Caco-2 (cell line): ENCODE data around the gene SENP1. TPM values are rescaled to one million over a fixed set of nuclear protein-coding genes. Genes with fewer than 3 reads are reported as not detected.
A peak's percentile ranks its signal among the peaks of the same experiment; 100 is the strongest.

Experiments
- BruUV-seq: library from RNA; stranded (reverse); fragments of 400-500 nt; replicated peaks from 2 replicates; lab custom pipeline; 2021; lab: Mats Ljungman, UMichigan
- CTCF ChIA-PET: fragments of 300-600 bp; sonication (Branson Sonifier 250); formaldehyde crosslinking; loops from one replicate; lab custom pipeline; 2022; ENCODE audit warnings: antibody characterized with exemption; lab: Charles Lee
- POLR2A ChIA-PET: fragments of 300-600 bp; sonication (Branson Sonifier 250); formaldehyde crosslinking; loops from one replicate; lab custom pipeline; 2022; ENCODE audit warnings: antibody characterized with exemption; lab: Charles Lee
- DNase-seq, 2 experiments: peaks; one replicate each; pipeline versions ENCODE4 v3.0.0 to v3.0.0-alpha.2; 2020 to 2022
- H3K27me3 ChIP-seq: replicated peaks from 2 replicates; pipeline ENCODE4 v1.6.0; 2011; ENCODE audit warnings: low read length; ENCODE audit not compliant: control insufficient read depth, insufficient read depth
- H3K36me3 ChIP-seq: 2 replicates; pipeline ENCODE4 v1.5.1; 2011; ENCODE audit warnings: low read length; ENCODE audit not compliant: control insufficient read depth, insufficient read depth
- H3K4me1 ChIP-seq: fragments of 250-450 bp; sonication (Bioruptor Pico); 2 replicates; pipeline ENCODE4 v1.5.1; 2020; ENCODE audit warnings: mild to moderate bottlenecking
- H3K4me3 ChIP-seq: 2 replicates; pipeline ENCODE4 v1.5.1; 2011; ENCODE audit warnings: low read depth, mild to moderate bottlenecking, control low read depth, low read length
- H3K9me3 ChIP-seq: fragments of 250-450 bp; sonication (Bioruptor Pico); 2 replicates; pipeline ENCODE4 v1.5.1; 2020; ENCODE audit warnings: mild to moderate bottlenecking, moderate library complexity
- H3K27ac Mint-ChIP-seq: one replicate; pipeline ENCODE4 v1.8.0; 2022; ENCODE audit warnings: mixed read lengths; ENCODE audit not compliant: unreplicated experiment
- H3K27me3 Mint-ChIP-seq: one replicate; pipeline ENCODE4 v1.8.0; 2022; ENCODE audit warnings: mixed read lengths; ENCODE audit not compliant: insufficient read depth, unreplicated experiment
- H3K36me3 Mint-ChIP-seq: one replicate; pipeline ENCODE4 v1.8.0; 2022; ENCODE audit warnings: mild to moderate bottlenecking, mixed read lengths; ENCODE audit not compliant: insufficient read depth, unreplicated experiment
- H3K4me1 Mint-ChIP-seq: one replicate; pipeline ENCODE4 v1.8.0; 2022; ENCODE audit warnings: low read depth, mixed read lengths; ENCODE audit not compliant: unreplicated experiment
- H3K4me3 Mint-ChIP-seq: one replicate; pipeline ENCODE4 v1.8.0; 2022; ENCODE audit warnings: mild to moderate bottlenecking, moderate library complexity, mixed read lengths; ENCODE audit not compliant: unreplicated experiment
- H3K9me3 Mint-ChIP-seq: one replicate; pipeline ENCODE4 v1.8.0; 2022; ENCODE audit warnings: mixed read lengths; ENCODE audit not compliant: unreplicated experiment
- CTCF ChIP-seq, 2 experiments: fragments of 200-600 bp in 1 of 2; IDR thresholded peaks; 1 replicate in 1 of 2; 2 replicates in 1 of 2; pipeline versions ENCODE4 v1.5.1 to v1.8.0; 2011 to 2022; ENCODE audit warnings: antibody characterized with exemption in 1 of 2, control low read depth in 1 of 2, inconsistent platforms in 1 of 2, low read depth in 1 of 2, low read length in 1 of 2, mild to moderate bottlenecking in 1 of 2, moderate library complexity in 1 of 2; ENCODE audit not compliant: insufficient read depth in 1 of 2, severe bottlenecking in 1 of 2, unreplicated experiment in 1 of 2
- intact Hi-C: fragments of 100-400 bp; cut with micrococcal nuclease; formaldehyde crosslinking; loops from one replicate; pipeline ENCODE4 v1.10.0; 2022; ENCODE audit not compliant: unreplicated experiment
- total RNA-seq: library from RNA; stranded (reverse); gene quantifications from 2 replicates; pipeline ENCODE4 v1.2.3, GENCODE V29; 2022

The SENP1 gene
- total RNA-seq, 1 experiment from 2014 or later, result 40.4 TPM

GRCh38 chr12:48043771-48044170, 62.1 kb downstream of the SENP1 start:
- Mint-ChIP-seq H3K27ac (peak overlapping the region; percentile 17), H3K9me3 (no peaks in the 10 kb centered on the region), H3K27me3 (no peaks in the 10 kb centered on the region), H3K4me1 (peaks cover 36% of the 10 kb centered on the region), H3K36me3 (peaks cover 35% of the 10 kb centered on the region), H3K4me3 (no peak overlapping the region)
- Histone ChIP-seq H3K27me3 (no peaks in the 10 kb centered on the region), H3K4me1 (peaks cover 26% of the 10 kb centered on the region), H3K36me3 (peaks cover 5% of the 10 kb centered on the region; the same call in 1 of the 2 replicates), H3K4me3 (no peak overlapping the region), H3K9me3 (no peaks in the 10 kb centered on the region)
- ChIA-PET CTCF (no interaction called here), POLR2A (no interaction called here)
- no peak for TF ChIP-seq CTCF (IDR thresholded peaks at IDR 0.05; ENCODE audit: insufficient read depth in 1 of 2, low read depth in 1 of 2, low read length in 1 of 2, severe bottlenecking in 1 of 2, unreplicated experiment in 1 of 2)
- no TSS peak for BruUV-seq
- DNase-seq, result no peak
- intact Hi-C loops, result no loop called here

- no peak overlapping the region for H3K4me3 Mint-ChIP-seq
- DNase-seq, result no peak
- Histone ChIP-seq H3K4me3 (no peak overlapping the region), H3K9me3 (no peaks in the 10 kb centered on the region), H3K36me3 (peaks cover 5% of the 10 kb centered on the region; the same call in 1 of the 2 replicates), H3K27me3 (no peaks in the 10 kb centered on the region), H3K4me1 (peaks cover 46% of the 10 kb centered on the region)
- no peak for TF ChIP-seq CTCF (IDR thresholded peaks at IDR 0.05; ENCODE audit: insufficient read depth in 1 of 2, low read depth in 1 of 2, low read length in 1 of 2, severe bottlenecking in 1 of 2, unreplicated experiment in 1 of 2)
- POLR2A ChIA-PET, result no interaction called here
- intact Hi-C loops, result loop anchor here (2.0 kb wide), 1 partner anchor 65 kb away; the partner anchor contains the start of gene SENP1
- CTCF ChIA-PET, result no interaction called here
- H3K4me1 Mint-ChIP-seq, result peaks cover 54% of the 10 kb centered on the region
- BruUV-seq, result no TSS peak
- no peaks in the 10 kb centered on the region for H3K27me3 Mint-ChIP-seq
- H3K36me3 Mint-ChIP-seq, result peaks cover 33% of the 10 kb centered on the region
- H3K27ac Mint-ChIP-seq, result no peak overlapping the region
- H3K9me3 Mint-ChIP-seq, result no peaks in the 10 kb centered on the region
Measured at GRCh38 chr12:48041591-48042423, 64.1 kb downstream of the SENP1 start.

DNA sequence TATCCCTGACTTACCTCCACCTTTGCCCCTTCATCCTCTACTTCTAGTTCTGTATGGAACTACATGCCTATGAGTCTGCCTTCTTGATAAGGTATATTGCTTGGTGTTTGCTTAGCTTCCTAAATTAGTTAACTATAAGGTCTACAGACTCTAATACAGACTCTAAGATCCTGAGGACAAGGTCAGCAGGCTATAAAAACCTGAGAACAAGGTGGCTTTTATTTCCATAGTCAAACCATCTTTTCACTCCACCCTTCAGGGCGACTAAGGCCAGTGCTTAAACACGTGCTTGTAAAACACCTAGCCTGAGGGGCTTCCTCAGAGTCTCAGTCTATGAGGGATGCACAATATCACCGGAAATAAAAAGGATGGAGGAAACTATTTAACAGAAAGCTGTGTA, 65.5 kb downstream of the SENP1 start:
- ChIA-PET POLR2A (interaction anchor here (1.3 kb wide), 1 partner anchor 17 kb away, joined by 7 read pairs; no protein-coding TSS in a partner anchor), CTCF (interaction anchor here (0.5 to 1.2 kb wide), 2 partner anchors 18 to 812 kb away, joined by 3 to 5 read pairs; partner anchors contain the start of gene DDX23)
- Histone ChIP-seq H3K9me3 (no peaks in the 10 kb centered on the region), H3K4me3 (no peak overlapping the region), H3K36me3 (peaks cover 5% of the 10 kb centered on the region; the same call in 1 of the 2 replicates), H3K27me3 (no peaks in the 10 kb centered on the region), H3K4me1 (peaks cover 49% of the 10 kb centered on the region)
- no TSS peak for BruUV-seq
- peaks cover 61% of the 10 kb centered on the region for H3K4me1 Mint-ChIP-seq
- H3K27me3 Mint-ChIP-seq, result no peaks in the 10 kb centered on the region
- DNase-seq, result no peak
- H3K27ac Mint-ChIP-seq, result peak overlapping the region; percentile 8
- peaks cover 23% of the 10 kb centered on the region for H3K36me3 Mint-ChIP-seq
- intact Hi-C loops, result loop anchor here (2.0 kb wide), 1 partner anchor 66 kb away; the partner anchor contains the start of gene SENP1
- no peak for TF ChIP-seq CTCF (IDR thresholded peaks at IDR 0.05; ENCODE audit: insufficient read depth in 1 of 2, low read depth in 1 of 2, low read length in 1 of 2, severe bottlenecking in 1 of 2, unreplicated experiment in 1 of 2)
- no peaks in the 10 kb centered on the region for H3K9me3 Mint-ChIP-seq
- no peak overlapping the region for H3K4me3 Mint-ChIP-seq
